ENCODE measurements around the gene CEP68.

The CEP68 gene

DNA sequence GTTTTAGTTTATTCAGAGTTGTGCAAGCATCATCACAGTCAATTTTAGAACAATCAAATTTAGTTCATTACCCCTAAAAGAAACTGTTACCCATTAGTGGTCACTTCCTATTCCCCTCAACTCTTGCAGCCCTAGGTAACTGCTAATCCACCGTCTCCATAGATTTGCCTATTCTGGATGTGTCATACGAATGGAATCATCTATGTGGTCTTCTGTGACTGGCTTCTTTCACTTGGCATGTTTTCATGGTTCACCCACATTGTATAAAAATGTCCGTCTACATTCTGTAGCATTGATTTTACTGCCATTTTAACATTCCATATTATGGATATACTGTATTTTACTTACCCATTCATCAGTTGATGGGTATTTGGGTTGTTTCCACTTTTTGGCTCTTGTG, 5.3 kb upstream of the CEP68 start:
- TF ChIP-seq CTCF (IDR thresholded peaks at IDR 0.05; ENCODE audit: low read depth, low read length): no peak
- no peak for DNase-seq (ENCODE audit: extremely low read depth, low read depth)

DNA sequence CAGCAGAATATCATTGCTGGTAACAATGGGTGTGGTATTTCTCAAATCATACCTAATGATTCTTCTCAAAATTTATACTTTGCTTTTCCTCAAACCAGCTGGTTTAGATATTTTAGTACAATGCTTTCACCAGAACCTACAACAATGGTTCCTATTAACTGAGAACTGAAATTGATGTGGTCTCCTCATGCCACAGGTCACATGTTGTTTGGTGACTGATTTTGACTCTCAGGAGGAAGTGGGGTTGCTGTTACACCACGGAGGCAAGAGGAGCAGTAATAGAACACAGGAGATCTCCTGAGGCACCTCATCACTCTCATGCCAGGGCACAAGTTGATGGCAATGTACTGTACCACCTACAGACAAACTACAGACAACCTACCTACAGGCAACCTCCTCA, 3.0 kb upstream of the CEP68 start:
- no peak for TF ChIP-seq CTCF (IDR thresholded peaks at IDR 0.05; ENCODE audit: low read depth, low read length)
- no peak for DNase-seq (ENCODE audit: extremely low read depth, low read depth)

- DNase-seq (ENCODE audit: extremely low read depth, low read depth): no peak
These were observed 1.3 kb upstream of the CEP68 start for GRCh38 chr2:65054749-65055421.

GRCh38 chr2:65055422-65056214, 598 bp upstream of the CEP68 start:
- TF ChIP-seq CTCF (IDR thresholded peaks at IDR 0.05; ENCODE audit: low read depth, low read length): no peak
- DNase-seq (ENCODE audit: extremely low read depth, low read depth): no peak

More at GRCh38 chr2:65054749-65055421, 1.3 kb upstream of the CEP68 start:
- TF ChIP-seq CTCF (IDR thresholded peaks at IDR 0.05; ENCODE audit: low read depth, low read length): no peak

- no peak for TF ChIP-seq CTCF (IDR thresholded peaks at IDR 0.05; ENCODE audit: low read depth, low read length)
- no peak for DNase-seq (ENCODE audit: extremely low read depth, low read depth)
These were observed 799 bp downstream of the CEP68 start for GRCh38 chr2:65057054-65057375.

- no peak for TF ChIP-seq CTCF (IDR thresholded peaks at IDR 0.05; ENCODE audit: low read depth, low read length)
- DNase-seq (ENCODE audit: extremely low read depth, low read depth): no peak
These were observed 1.3 kb downstream of the CEP68 start for GRCh38 chr2:65057391-65058052.

GRCh38 chr2:65059071-65059470, 2.9 kb downstream of the CEP68 start:
- no peak for TF ChIP-seq CTCF (IDR thresholded peaks at IDR 0.05; ENCODE audit: low read depth, low read length)
- DNase-seq (ENCODE audit: extremely low read depth, low read depth): no peak

Measured in AG09319 (cell line).